Naive thymus-derived CD4-positive, alpha-beta T cell (primary cell): ENCODE data around the gene CEP57. TPM values are rescaled to one million over a fixed set of nuclear protein-coding genes. Genes with fewer than 3 reads are reported as not detected.

ENCODE experiments used
- polyA plus RNA-seq, 2 donors: library from polyadenylated mRNA; unstranded; fragments of 300-500 nt; fragmentation: Illumina TruSeq; gene quantifications; one replicate each; pipeline ENCODE4 v1.2.3, GENCODE V29; 2021
- total RNA-seq, 6 experiments: library from RNA in 5 of 6; stranded (reverse) in 5 of 6; gene quantifications; 1 replicate in 5 of 6; 2 replicates in 1 of 6; pipeline ENCODE4 v1.2.3 and lab custom pipeline; 2021 to 2026

CEP57 gene
- total and polyA plus RNA-seq, 7 experiments from 2014 or later: 45.8 to 72.3 (median 56.6) TPM

Other genes with a start within 250 kb of the CEP57 start
- 10 to 100 TPM; 42.0 to 82.1 (median 56.3) TPM for gene FAM76B, start 716 bp upstream of the CEP57 start, total RNA-seq
- 10 to 100 TPM; 10.6 to 12.7 TPM for gene FAM76B, start 716 bp upstream of the CEP57 start, polyA plus RNA-seq
- gene MTMR2, start 133.6 kb downstream of the CEP57 start, total RNA-seq: 10 to 100 TPM in 3 of 5 experiments, 1 to 10 TPM in 2; 9.0 to 20.8 (median 10.5) TPM
- gene MTMR2, start 133.6 kb downstream of the CEP57 start, polyA plus RNA-seq: 1 to 10 TPM; 5.9 to 7.2 TPM